ENCODE results near the gene PGBD1.
A peak's percentile ranks its signal among the peaks of the same experiment; 100 is the strongest.

The PGBD1 gene

GRCh38 chr6:28243946-28244345 lies 37.4 kb upstream of the PGBD1 start:
- no peaks in the 10 kb centered on the region for H3K4me1 ChIP-seq (ENCODE audit: control insufficient read depth, low read depth, low read length)

GRCh38 chr6:28245206-28245941 lies 36.0 kb upstream of the PGBD1 start:
- Histone ChIP-seq H3K79me1 (ENCODE audit: low read length) (no peaks in the 10 kb centered on the region), H2BK5ac (ENCODE audit: low read length) (no peak overlapping the region), H3K4ac (ENCODE audit: low read depth, low read length) (no peak overlapping the region), H3K27me3 (ENCODE audit: insufficient read depth, low read length, poor library complexity) (no peaks in the 10 kb centered on the region), H3K4me3 (ENCODE audit: low read length) (no peak overlapping the region), H4K8ac (ENCODE audit: low read depth, low read length) (no peak overlapping the region), H2BK15ac (replicated peaks; ENCODE audit: low read depth) (no peak overlapping the region), H3K4me1 (ENCODE audit: control insufficient read depth, low read depth, low read length) (no peaks in the 10 kb centered on the region), H3K23ac (ENCODE audit: low read length) (no peak overlapping the region), H2BK120ac (ENCODE audit: low read depth, low read length) (no peak overlapping the region), H3K9ac (ENCODE audit: low read length) (no peak overlapping the region), H3K18ac (ENCODE audit: low read length) (no peak overlapping the region), H3K27ac (ENCODE audit: low read depth, low read length) (no peak overlapping the region), H2AK5ac (ENCODE audit: low read length) (no peak overlapping the region), H3K4me2 (ENCODE audit: low read length) (no peak overlapping the region), H3K36me3 (ENCODE audit: control insufficient read depth, insufficient read depth, low read length) (no peaks in the 10 kb centered on the region), H3K56ac (ENCODE audit: low read length) (no peak overlapping the region), H3K79me2 (ENCODE audit: control insufficient read depth, insufficient read depth, low read length) (no peaks in the 10 kb centered on the region), H4K5ac (ENCODE audit: low read length) (no peak overlapping the region)
- DNase-seq, result no peak
- no CpG with 5 or more reads among the region's 6 CpGs for WGBS (ENCODE audit: extremely low coverage, insufficient coverage, low lambda C conversion rate)

More at GRCh38 chr6:28243946-28244345, 37.4 kb upstream of the PGBD1 start:
- H3K4ac ChIP-seq (ENCODE audit: low read depth, low read length), result no peak overlapping the region
- no peaks in the 10 kb centered on the region for H3K27me3 ChIP-seq (ENCODE audit: insufficient read depth, low read length, poor library complexity)
- no peak overlapping the region for H2AK5ac ChIP-seq (ENCODE audit: low read length)
- H2BK15ac ChIP-seq (replicated peaks; ENCODE audit: low read depth), result no peak overlapping the region
- no peak overlapping the region for H3K4me3 ChIP-seq (ENCODE audit: low read length)
- H3K56ac ChIP-seq (ENCODE audit: low read length), result no peak overlapping the region
- H3K79me1 ChIP-seq (ENCODE audit: low read length), result no peaks in the 10 kb centered on the region
- H3K18ac ChIP-seq (ENCODE audit: low read length), result no peak overlapping the region
- H4K8ac ChIP-seq (ENCODE audit: low read depth, low read length), result no peak overlapping the region
- H3K27ac ChIP-seq (ENCODE audit: low read depth, low read length), result no peak overlapping the region
- no CpG with 5 or more reads among the region's 3 CpGs for WGBS (ENCODE audit: extremely low coverage, insufficient coverage, low lambda C conversion rate)
- H3K9ac ChIP-seq (ENCODE audit: low read length), result no peak overlapping the region
- H3K4me2 ChIP-seq (ENCODE audit: low read length), result no peak overlapping the region
- DNase-seq, result no peak
- no peaks in the 10 kb centered on the region for H3K79me2 ChIP-seq (ENCODE audit: control insufficient read depth, insufficient read depth, low read length)
- H3K23ac ChIP-seq (ENCODE audit: low read length), result no peak overlapping the region
- H2BK5ac ChIP-seq (ENCODE audit: low read length), result no peak overlapping the region
- no peak overlapping the region for H2BK120ac ChIP-seq (ENCODE audit: low read depth, low read length)
- H4K5ac ChIP-seq (ENCODE audit: low read length), result no peak overlapping the region
- no peaks in the 10 kb centered on the region for H3K36me3 ChIP-seq (ENCODE audit: control insufficient read depth, insufficient read depth, low read length)

DNA sequence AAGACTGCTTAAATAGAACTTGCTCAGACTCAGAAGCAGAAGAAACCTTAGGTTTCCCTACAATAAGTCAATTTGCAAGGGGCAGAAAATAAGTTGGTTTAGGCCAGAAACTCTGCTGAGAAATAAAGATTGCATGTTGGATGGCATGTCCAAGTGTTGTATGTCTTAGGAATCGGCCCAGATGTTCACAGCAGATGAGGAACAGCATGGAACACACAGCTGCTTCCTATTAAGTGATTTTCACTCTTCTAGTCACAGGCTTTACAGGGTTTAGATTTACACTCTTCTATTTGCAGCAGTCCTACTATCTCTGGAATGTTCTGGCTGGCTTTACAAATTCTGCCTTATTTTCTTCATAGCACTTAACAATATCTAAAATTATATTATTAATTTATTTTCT lies 32.5 kb upstream of the PGBD1 start:
- H3K27ac ChIP-seq (ENCODE audit: low read depth, low read length), result no peak overlapping the region
- no peak overlapping the region for H4K5ac ChIP-seq (ENCODE audit: low read length)
- no peaks in the 10 kb centered on the region for H3K36me3 ChIP-seq (ENCODE audit: control insufficient read depth, insufficient read depth, low read length)
- no CpG with 5 or more reads among the region's 1 CpG for WGBS (ENCODE audit: extremely low coverage, insufficient coverage, low lambda C conversion rate)
- no peak overlapping the region for H3K4me2 ChIP-seq (ENCODE audit: low read length)
- no peak for DNase-seq
- H3K79me2 ChIP-seq (ENCODE audit: control insufficient read depth, insufficient read depth, low read length), result peaks cover 1% of the 10 kb centered on the region
- H3K23ac ChIP-seq (ENCODE audit: low read length), result no peak overlapping the region
- H3K4ac ChIP-seq (ENCODE audit: low read depth, low read length), result no peak overlapping the region
- no peak overlapping the region for H2AK5ac ChIP-seq (ENCODE audit: low read length)
- no peak overlapping the region for H3K56ac ChIP-seq (ENCODE audit: low read length)
- no peak overlapping the region for H2BK120ac ChIP-seq (ENCODE audit: low read depth, low read length)
- no peaks in the 10 kb centered on the region for H3K27me3 ChIP-seq (ENCODE audit: insufficient read depth, low read length, poor library complexity)
- H3K9ac ChIP-seq (ENCODE audit: low read length), result no peak overlapping the region
- no peak overlapping the region for H3K18ac ChIP-seq (ENCODE audit: low read length)
- H3K79me1 ChIP-seq (ENCODE audit: low read length), result peaks cover 4% of the 10 kb centered on the region
- H2BK15ac ChIP-seq (replicated peaks; ENCODE audit: low read depth), result no peak overlapping the region
- no peak overlapping the region for H3K4me3 ChIP-seq (ENCODE audit: low read length)
- peaks cover 2% of the 10 kb centered on the region for H3K4me1 ChIP-seq (ENCODE audit: control insufficient read depth, low read depth, low read length)
- H2BK5ac ChIP-seq (ENCODE audit: low read length), result no peak overlapping the region
- no peak overlapping the region for H4K8ac ChIP-seq (ENCODE audit: low read depth, low read length)

DNA sequence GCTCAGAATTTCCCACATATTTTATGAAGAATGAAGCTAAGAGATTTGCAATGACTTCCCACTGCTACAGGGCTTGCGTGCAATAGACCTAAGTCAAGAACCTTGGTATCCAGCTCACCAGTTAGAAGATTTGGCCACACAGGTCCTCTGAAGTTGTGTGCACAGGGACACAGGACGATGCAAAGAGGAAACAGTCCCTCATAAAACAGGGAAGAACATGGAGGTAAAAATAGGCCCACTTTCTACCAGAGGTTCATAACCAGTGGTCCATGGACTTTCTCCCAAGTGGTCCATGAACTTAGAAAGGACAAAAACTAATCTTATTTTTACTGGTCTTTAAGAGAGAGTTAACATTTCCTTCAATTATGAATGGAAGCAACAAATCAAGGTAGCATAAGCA lies 30.6 kb upstream of the PGBD1 start:
- no peaks in the 10 kb centered on the region for H3K36me3 ChIP-seq (ENCODE audit: control insufficient read depth, insufficient read depth, low read length)
- H3K27ac ChIP-seq (ENCODE audit: low read depth, low read length), result no peak overlapping the region
- H4K8ac ChIP-seq (ENCODE audit: low read depth, low read length), result no peak overlapping the region
- WGBS (ENCODE audit: extremely low coverage, insufficient coverage, low lambda C conversion rate), result no CpG with 5 or more reads among the region's 2 CpGs
- peaks cover 4% of the 10 kb centered on the region for H3K79me1 ChIP-seq (ENCODE audit: low read length)
- H3K9ac ChIP-seq (ENCODE audit: low read length), result peak overlapping the region; percentile 1
- no peak overlapping the region for H2AK5ac ChIP-seq (ENCODE audit: low read length)
- H3K18ac ChIP-seq (ENCODE audit: low read length), result no peak overlapping the region
- H3K27me3 ChIP-seq (ENCODE audit: insufficient read depth, low read length, poor library complexity), result no peaks in the 10 kb centered on the region
- peaks cover 1% of the 10 kb centered on the region for H3K79me2 ChIP-seq (ENCODE audit: control insufficient read depth, insufficient read depth, low read length)
- no peak overlapping the region for H2BK120ac ChIP-seq (ENCODE audit: low read depth, low read length)
- no peak overlapping the region for H2BK15ac ChIP-seq (replicated peaks; ENCODE audit: low read depth)
- H3K4ac ChIP-seq (ENCODE audit: low read depth, low read length), result no peak overlapping the region
- H3K4me1 ChIP-seq (ENCODE audit: control insufficient read depth, low read depth, low read length), result peaks cover 2% of the 10 kb centered on the region
- H4K5ac ChIP-seq (ENCODE audit: low read length), result no peak overlapping the region
- no peak for DNase-seq
- H3K56ac ChIP-seq (ENCODE audit: low read length), result no peak overlapping the region
- H3K4me3 ChIP-seq (ENCODE audit: low read length), result no peak overlapping the region
- no peak overlapping the region for H3K23ac ChIP-seq (ENCODE audit: low read length)
- H2BK5ac ChIP-seq (ENCODE audit: low read length), result no peak overlapping the region
- H3K4me2 ChIP-seq (ENCODE audit: low read length), result no peak overlapping the region

- no CpG with 5 or more reads among the region's 25 CpGs for WGBS (ENCODE audit: extremely low coverage, insufficient coverage, low lambda C conversion rate)
- Histone ChIP-seq H3K18ac (ENCODE audit: low read length) (no peak overlapping the region), H2BK15ac (replicated peaks; ENCODE audit: low read depth) (no peak overlapping the region), H3K36me3 (ENCODE audit: control insufficient read depth, insufficient read depth, low read length) (no peaks in the 10 kb centered on the region), H2AK5ac (ENCODE audit: low read length) (no peak overlapping the region), H3K79me2 (ENCODE audit: control insufficient read depth, insufficient read depth, low read length) (peaks cover 1% of the 10 kb centered on the region), H3K23ac (ENCODE audit: low read length) (no peak overlapping the region), H3K27me3 (ENCODE audit: insufficient read depth, low read length, poor library complexity) (no peaks in the 10 kb centered on the region), H3K4me2 (ENCODE audit: low read length) (peak overlapping the region; percentile 49), H3K56ac (ENCODE audit: low read length) (peak overlapping the region; percentile 85), H3K79me1 (ENCODE audit: low read length) (peaks cover 4% of the 10 kb centered on the region), H3K9ac (ENCODE audit: low read length) (peak overlapping the region; percentile 95), H3K4ac (ENCODE audit: low read depth, low read length) (peak overlapping the region; percentile 2), H2BK120ac (ENCODE audit: low read depth, low read length) (no peak overlapping the region), H4K8ac (ENCODE audit: low read depth, low read length) (no peak overlapping the region), H3K4me3 (ENCODE audit: low read length) (peak overlapping the region; percentile 98), H2BK5ac (ENCODE audit: low read length) (no peak overlapping the region), H3K4me1 (ENCODE audit: control insufficient read depth, low read depth, low read length) (peaks cover 2% of the 10 kb centered on the region), H3K27ac (ENCODE audit: low read depth, low read length) (no peak overlapping the region), H4K5ac (ENCODE audit: low read length) (no peak overlapping the region)
- peak; percentile 61 for DNase-seq
Observed at GRCh38 chr6:28251661-28252008, 29.7 kb upstream of the PGBD1 start.

Data from mesendoderm (in vitro differentiated cells).